Neural cell (in vitro differentiated cells): ENCODE data around the gene ARHGEF1. TPM values are rescaled to one million over a fixed set of nuclear protein-coding genes. Genes with fewer than 3 reads are reported as not detected.

Experiments
- H2AFZ ChIP-seq: fragments of 200-600, 300-800 bp; sonication (generic), shearing (Covaris generic); 2 replicates; pipeline ENCODE4 v1.6.0; 2014; ENCODE audit warnings: low read depth, mild to moderate bottlenecking, antibody characterized with exemption, low read length, moderate library complexity
- H3F3A ChIP-seq: fragments of 200-600 bp; shearing (Covaris generic); 2 replicates; pipeline ENCODE4 v1.6.1; 2016; ENCODE audit warnings: mild to moderate bottlenecking, moderate library complexity, mixed read lengths, antibody characterized with exemption, low read length; ENCODE audit not compliant: insufficient read depth, poor library complexity, severe bottlenecking
- H3K27ac ChIP-seq: fragments of 200-600, 300-800 bp; sonication (generic), shearing (Covaris generic); 2 replicates; pipeline ENCODE4 v1.5.1; 2014; ENCODE audit warnings: mild to moderate bottlenecking, low read length, moderate library complexity
- H3K27me3 ChIP-seq: fragments of 300-800, 200-600 bp; sonication (generic), shearing (Covaris generic); 2 replicates; pipeline ENCODE4 v1.6.0; 2014; ENCODE audit warnings: mild to moderate bottlenecking, low read depth, low read length, moderate library complexity; ENCODE audit not compliant: insufficient read depth
- H3K36me3 ChIP-seq: fragments of 300-800, 200-600 bp; sonication (generic), shearing (Covaris generic); 2 replicates; pipeline ENCODE4 v1.5.1; 2014; ENCODE audit warnings: mild to moderate bottlenecking, antibody characterized with exemption, low read length, moderate library complexity; ENCODE audit not compliant: insufficient read depth
- H3K4me2 ChIP-seq: fragments of 300-800, 200-600 bp; sonication (generic), shearing (Covaris generic); 2 replicates; pipeline ENCODE4 v1.6.0; 2014; ENCODE audit warnings: mild to moderate bottlenecking, low read length
- H3K4me3 ChIP-seq: fragments of 300-800, 200-600 bp; sonication (generic), shearing (Covaris generic); 2 replicates; pipeline ENCODE4 v1.5.1; 2014; ENCODE audit warnings: mild to moderate bottlenecking, low read length, moderate library complexity
- H3K79me2 ChIP-seq: fragments of 200-600 bp; shearing (Covaris generic); replicated peaks from 2 replicates; pipeline ENCODE4 v1.6.0; 2014; ENCODE audit warnings: mild to moderate bottlenecking, low read length, moderate library complexity; ENCODE audit not compliant: insufficient read depth
- H3K9ac ChIP-seq: fragments of 300-800, 200-600 bp; sonication (generic), shearing (Covaris generic); 2 replicates; pipeline ENCODE4 v1.6.1; 2016; ENCODE audit warnings: mild to moderate bottlenecking, low read length, mixed read lengths
- H3K9me2 ChIP-seq: fragments of 200-600 bp; shearing (Covaris generic); 2 replicates; pipeline ENCODE4 v1.6.1; 2016; ENCODE audit warnings: mild to moderate bottlenecking, low read length, mixed read lengths; ENCODE audit not compliant: insufficient read depth
- H3K9me3 ChIP-seq: fragments of 200-600, 300-800 bp; sonication (generic), shearing (Covaris generic); 2 replicates; pipeline ENCODE4 v1.6.1; 2016; ENCODE audit warnings: mild to moderate bottlenecking, mixed run types, low read length, moderate library complexity, mixed read lengths
- H4K20me1 ChIP-seq: fragments of 200-600 bp; shearing (Covaris generic); 2 replicates; pipeline ENCODE4 v1.6.1; 2016; ENCODE audit warnings: mild to moderate bottlenecking, mixed run types; ENCODE audit not compliant: insufficient read depth
- EP300 ChIP-seq: fragments of 450-650 bp; conservative IDR thresholded peaks from 2 replicates; pipeline ENCODE4 v1.6.1; 2014; ENCODE audit warnings: antibody characterized with exemption, mild to moderate bottlenecking, moderate library complexity; ENCODE audit not compliant: poor library complexity, severe bottlenecking
- EZH2 ChIP-seq: fragments of 200-600, 300-800 bp; shearing (Covaris generic), sonication (generic); IDR thresholded peaks from 2 replicates; pipeline ENCODE4 v1.6.1; 2014; ENCODE audit warnings: antibody characterized with exemption, low read length, borderline replicate concordance, mild to moderate bottlenecking; ENCODE audit not compliant: insufficient read depth, poor library complexity, severe bottlenecking
- MXI1 ChIP-seq: fragments of 450-650 bp; conservative IDR thresholded peaks from 2 replicates; pipeline ENCODE4 v1.6.1; 2014; ENCODE audit warnings: antibody characterized with exemption, mild to moderate bottlenecking; ENCODE audit not compliant: poor library complexity, severe bottlenecking
- RAD21 ChIP-seq: fragments of 450-650 bp; conservative IDR thresholded peaks from 2 replicates; pipeline ENCODE4 v1.6.1; 2014; ENCODE audit warnings: antibody characterized with exemption, mild to moderate bottlenecking, moderate library complexity
- TAF1 ChIP-seq: IDR thresholded peaks from 2 replicates; pipeline ENCODE4 v1.6.1; 2012; ENCODE audit warnings: low read depth
- polyA plus RNA-seq: library from polyadenylated mRNA; depleted of rRNA; stranded (reverse); fragments of >200 nt; gene quantifications from 2 replicates; pipeline ENCODE4 v1.2.3, GENCODE V29; 2014
- small RNA-seq, 3 experiments: library from RNA; depleted of rRNA; stranded (forward); fragments of <200 nt; gene quantifications; one replicate each; pipeline ENCODE3, GENCODE V24; 2012
- TF ChIP-seq, protein P1 (sequence below): fragments of 450-650 bp; IDR thresholded peaks from 2 replicates; pipeline ENCODE4 v1.5.1; 2014; ENCODE audit warnings: antibody characterized with exemption, mild to moderate bottlenecking, moderate library complexity; ENCODE audit not compliant: poor library complexity, severe bottlenecking

ARHGEF1 gene
- polyA plus RNA-seq, 1 donor from 2014 or later: 12.0 TPM

GRCh38 chr19:41956621-41957020 is 73.6 kb downstream of the ARHGEF1 start:
- no peaks in the 10 kb centered on the region for H3K36me3 ChIP-seq
- no peak overlapping the region for H3K4me2 ChIP-seq
- no peaks in the 10 kb centered on the region for H4K20me1 ChIP-seq
- H3K9me3 ChIP-seq: no peaks in the 10 kb centered on the region
- no peak for TF ChIP-seq RAD21
- no peak for TF ChIP-seq MXI1
- no peak for TF ChIP-seq TAF1
- no peak for TF ChIP-seq EZH2
- TF ChIP-seq, protein P1, sequence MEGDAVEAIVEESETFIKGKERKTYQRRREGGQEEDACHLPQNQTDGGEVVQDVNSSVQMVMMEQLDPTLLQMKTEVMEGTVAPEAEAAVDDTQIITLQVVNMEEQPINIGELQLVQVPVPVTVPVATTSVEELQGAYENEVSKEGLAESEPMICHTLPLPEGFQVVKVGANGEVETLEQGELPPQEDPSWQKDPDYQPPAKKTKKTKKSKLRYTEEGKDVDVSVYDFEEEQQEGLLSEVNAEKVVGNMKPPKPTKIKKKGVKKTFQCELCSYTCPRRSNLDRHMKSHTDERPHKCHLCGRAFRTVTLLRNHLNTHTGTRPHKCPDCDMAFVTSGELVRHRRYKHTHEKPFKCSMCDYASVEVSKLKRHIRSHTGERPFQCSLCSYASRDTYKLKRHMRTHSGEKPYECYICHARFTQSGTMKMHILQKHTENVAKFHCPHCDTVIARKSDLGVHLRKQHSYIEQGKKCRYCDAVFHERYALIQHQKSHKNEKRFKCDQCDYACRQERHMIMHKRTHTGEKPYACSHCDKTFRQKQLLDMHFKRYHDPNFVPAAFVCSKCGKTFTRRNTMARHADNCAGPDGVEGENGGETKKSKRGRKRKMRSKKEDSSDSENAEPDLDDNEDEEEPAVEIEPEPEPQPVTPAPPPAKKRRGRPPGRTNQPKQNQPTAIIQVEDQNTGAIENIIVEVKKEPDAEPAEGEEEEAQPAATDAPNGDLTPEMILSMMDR: no peak
- TF ChIP-seq EP300: no peak
- H3K27ac ChIP-seq: no peak overlapping the region
- no peaks in the 10 kb centered on the region for H3K9me2 ChIP-seq
- H3K4me3 ChIP-seq: no peak overlapping the region
- no peaks in the 10 kb centered on the region for H3F3A ChIP-seq
- no peak overlapping the region for H3K9ac ChIP-seq
- no peak overlapping the region for H2AFZ ChIP-seq
- no peaks in the 10 kb centered on the region for H3K79me2 ChIP-seq
- H3K27me3 ChIP-seq: no peaks in the 10 kb centered on the region

Small RNA genes within 50 kb of the gene (small RNA-seq; reads per million reads assigned to genes)
- 0.03 to 4.7 (median 1.5) reads per million in 3 experiments for gene MIR6797

Other genes starting within 250 kb of the ARHGEF1 start
- not detected in 2 replicates for gene CEACAM7, start 194.9 kb upstream of the ARHGEF1 start, polyA plus RNA-seq
- gene CEACAM5, start 174.6 kb upstream of the ARHGEF1 start, polyA plus RNA-seq: not detected in 2 replicates
- gene CEACAM6, start 127.7 kb upstream of the ARHGEF1 start, polyA plus RNA-seq: not detected in 2 replicates
- not detected in 2 replicates for gene CEACAM3, start 86.6 kb upstream of the ARHGEF1 start, polyA plus RNA-seq
- gene LYPD4, start 38.5 kb upstream of the ARHGEF1 start, polyA plus RNA-seq: not detected in 2 replicates
- not detected in 2 replicates for gene DMRTC2, start 38.1 kb upstream of the ARHGEF1 start, polyA plus RNA-seq
- 783 and 1,001 TPM in 2 replicates for gene RPS19, start 22.9 kb upstream of the ARHGEF1 start, polyA plus RNA-seq
- 0.40 TPM in 1 of 2 replicates, not detected in the other for gene CD79A, start 5.9 kb upstream of the ARHGEF1 start, polyA plus RNA-seq
- gene ERFL, start 45.3 kb downstream of the ARHGEF1 start, polyA plus RNA-seq: 0.31 and 0.52 TPM in 2 replicates
- gene RABAC1, start 76.1 kb downstream of the ARHGEF1 start, polyA plus RNA-seq: 279 and 290 TPM in 2 replicates
- gene ATP1A3, start 111.0 kb downstream of the ARHGEF1 start, polyA plus RNA-seq: 36.2 and 53.6 TPM in 2 replicates
- 22.4 and 28.3 TPM in 2 replicates for gene GRIK5, start 187.0 kb downstream of the ARHGEF1 start, polyA plus RNA-seq
- gene ZNF574, start 193.0 kb downstream of the ARHGEF1 start, polyA plus RNA-seq: 7.0 and 11.0 TPM in 2 replicates
- 7.7 and 12.4 TPM in 2 replicates for gene POU2F2, start 249.3 kb downstream of the ARHGEF1 start, polyA plus RNA-seq